ENCODE data around the gene NAT14.

GRCh38 chr19:55455576-55456235 is 29.3 kb upstream of the NAT14 start:
- TF ChIP-seq CTCF (IDR thresholded peaks at IDR 0.05; ENCODE audit: poor library complexity, severe bottlenecking) = no peak
- TF ChIP-seq POLR2AphosphoS5 (IDR thresholded peaks at IDR 0.05) = no peak
- no peak for TF ChIP-seq EP300 (conservative IDR thresholded peaks at IDR 0.05; ENCODE audit: poor library complexity, severe bottlenecking)
- TF ChIP-seq SMC3 (conservative IDR thresholded peaks at IDR 0.05; ENCODE audit: poor library complexity) = no peak
- TF ChIP-seq RAD21 (conservative IDR thresholded peaks at IDR 0.05) = no peak
- no peak for TF ChIP-seq EZH2 (IDR thresholded peaks at IDR 0.05; ENCODE audit: borderline replicate concordance, insufficient read depth, low read length, poor library complexity, severe bottlenecking)
- no peak for TF ChIP-seq TAF1 (IDR thresholded peaks at IDR 0.05; ENCODE audit: low read depth)
- no peak for TF ChIP-seq REST (IDR thresholded peaks at IDR 0.05; ENCODE audit: borderline replicate concordance)

Data from neural cell (in vitro differentiated cells).